HG03064 (cell line): ENCODE data around the gene UBR3.
"Not testable (repeated sequence)": the region's sequence is repeated elsewhere in the genome, so short reads cannot be mapped to it uniquely, and the experiment has no call there.

ENCODE experiments used
- ATAC-seq: cut with Tn5 transposase; IDR thresholded peaks from one replicate; pipeline ENCODE4 v1.9.1; 2021; ENCODE audit warnings: low read depth; ENCODE audit not compliant: unreplicated experiment

UBR3 gene

GRCh38 chr2:169827272-169828140 is at the start of gene UBR3:
Gene UBR3 (plus strand): TSS chr2:169827454. CDS start chr2:169827508, 54 bp downstream.
- peak; percentile 77 for ATAC-seq

- no peak for ATAC-seq
Measured at GRCh38 chr2:169778446-169778845, 48.8 kb upstream of the UBR3 start.

GRCh38 chr2:169781249-169782013 is 45.8 kb upstream of the UBR3 start:
- ATAC-seq, result no peak

- ATAC-seq, result no peak
Measured at GRCh38 chr2:169782513-169782912, 44.7 kb upstream of the UBR3 start.

GRCh38 chr2:169790581-169790980 is 36.7 kb upstream of the UBR3 start:
- no peak for ATAC-seq

- ATAC-seq, result no peak
Measured at GRCh38 chr2:169795181-169795580, 32.1 kb upstream of the UBR3 start.

- no peak for ATAC-seq
Measured at GRCh38 chr2:169796441-169796840, 30.8 kb upstream of the UBR3 start.

- no peak for ATAC-seq
Measured at GRCh38 chr2:169797601-169798000, 29.7 kb upstream of the UBR3 start.

GRCh38 chr2:169798397-169798717 is 28.9 kb upstream of the UBR3 start:
- no peak for ATAC-seq

GRCh38 chr2:169798718-169799592 is 28.3 kb upstream of the UBR3 start, which contains the start of gene SSB:
Gene SSB (plus strand): TSS chr2:169798871. CDS start chr2:169800961, 2,090 bp downstream.
- ATAC-seq, result peak; percentile 94

GRCh38 chr2:169803480-169803879 is 23.8 kb upstream of the UBR3 start:
- no peak for ATAC-seq

GRCh38 chr2:169806586-169806985 is 20.7 kb upstream of the UBR3 start:
- ATAC-seq, result no peak

- no peak for ATAC-seq
Measured at GRCh38 chr2:169808221-169808620, 19.0 kb upstream of the UBR3 start.

- ATAC-seq, result no peak
Measured at GRCh38 chr2:169815849-169816248, 11.4 kb upstream of the UBR3 start.

- ATAC-seq, result not testable (repeated sequence)
Measured at GRCh38 chr2:169816961-169817360, 10.3 kb upstream of the UBR3 start.

- not testable (repeated sequence) for ATAC-seq
Measured at GRCh38 chr2:169817369-169817768, 9.9 kb upstream of the UBR3 start.

- no peak for ATAC-seq
Measured at GRCh38 chr2:169818241-169818640, 9.0 kb upstream of the UBR3 start.

GRCh38 chr2:169819106-169819505 is 8.1 kb upstream of the UBR3 start:
- no peak for ATAC-seq

- not testable (repeated sequence) for ATAC-seq
Measured at GRCh38 chr2:169820101-169820500, 7.2 kb upstream of the UBR3 start.

- ATAC-seq, result no peak
Measured at GRCh38 chr2:169822036-169822435, 5.2 kb upstream of the UBR3 start.
